Measurements from ENCODE around the gene ZYX.
A peak's percentile ranks its signal among the peaks of the same experiment; 100 is the strongest.

Gene ZYX

GRCh38 chr7:143375298-143376034, 5.7 kb upstream of the ZYX start:
- H3K4me1 ChIP-seq, result no peaks in the 10 kb centered on the region
- no peak for DNase-seq
- H3K27me3 ChIP-seq, result no peaks in the 10 kb centered on the region
- no peaks in the 10 kb centered on the region for H3K36me3 ChIP-seq
- no peak overlapping the region for H3K4me3 ChIP-seq (ENCODE audit: low read depth, low read length)
- no peak for TF ChIP-seq CTCF (IDR thresholded peaks at IDR 0.05; ENCODE audit: low read depth, low read length)
- H3K9me3 ChIP-seq, result no peaks in the 10 kb centered on the region

- TF ChIP-seq CTCF (IDR thresholded peaks at IDR 0.05; ENCODE audit: low read depth, low read length), result no peak
Measured at GRCh38 chr7:143376396-143376795, 4.7 kb upstream of the ZYX start.

GRCh38 chr7:143379611-143380259, 1.4 kb upstream of the ZYX start:
- peak overlapping the region; percentile 93 for H3K4me3 ChIP-seq (ENCODE audit: low read depth, low read length)
- TF ChIP-seq CTCF (IDR thresholded peaks at IDR 0.05; ENCODE audit: low read depth, low read length), result no peak
- H3K9me3 ChIP-seq, result no peaks in the 10 kb centered on the region
- no peak for DNase-seq
- H3K4me1 ChIP-seq, result no peaks in the 10 kb centered on the region; the same call in 1 of the 2 replicates
- H3K27me3 ChIP-seq, result no peaks in the 10 kb centered on the region
- H3K36me3 ChIP-seq, result peaks cover 10% of the 10 kb centered on the region

More at GRCh38 chr7:143376396-143376795, 4.7 kb upstream of the ZYX start:
- H3K27me3 ChIP-seq, result no peaks in the 10 kb centered on the region
- no peak overlapping the region for H3K4me3 ChIP-seq (ENCODE audit: low read depth, low read length)
- H3K36me3 ChIP-seq, result no peaks in the 10 kb centered on the region
- no peak for DNase-seq
- no peaks in the 10 kb centered on the region for H3K9me3 ChIP-seq
- no peaks in the 10 kb centered on the region for H3K4me1 ChIP-seq

GRCh38 chr7:143380260-143380645, 892 bp upstream of the ZYX start:
- H3K27me3 ChIP-seq, result no peaks in the 10 kb centered on the region
- DNase-seq, result peak; percentile 85
- H3K4me3 ChIP-seq (ENCODE audit: low read depth, low read length), result peak overlapping the region; percentile 93
- H3K4me1 ChIP-seq, result no peaks in the 10 kb centered on the region; the same call in 1 of the 2 replicates
- TF ChIP-seq CTCF (IDR thresholded peaks at IDR 0.05; ENCODE audit: low read depth, low read length), result peak; percentile 87
- H3K9me3 ChIP-seq, result no peaks in the 10 kb centered on the region
- peaks cover 10% of the 10 kb centered on the region for H3K36me3 ChIP-seq

GRCh38 chr7:143381427-143382125, 431 bp downstream of the ZYX start:
- Histone ChIP-seq H3K9me3 (no peaks in the 10 kb centered on the region), H3K27me3 (no peaks in the 10 kb centered on the region), H3K4me1 (no peaks in the 10 kb centered on the region; the same call in none of the 2 replicates), H3K36me3 (peaks cover 10% of the 10 kb centered on the region), H3K4me3 (ENCODE audit: low read depth, low read length) (peak overlapping the region; percentile 93)
- TF ChIP-seq CTCF (IDR thresholded peaks at IDR 0.05; ENCODE audit: low read depth, low read length), result no peak
- peak; percentile 80 for DNase-seq

All from BE2C (cell line).